GM10266 (cell line): ENCODE measurements around the gene SETBP1.

Experiments
- DNase-seq: peaks from one replicate; pipeline ENCODE4 v3.0.0; 2012; ENCODE audit errors: extremely low spot score
- CTCF ChIP-seq: IDR thresholded peaks from 2 replicates; pipeline ENCODE4 v1.5.1; 2012; ENCODE audit warnings: mild to moderate bottlenecking, low read depth; ENCODE audit not compliant: control insufficient read depth, insufficient read depth; ENCODE audit errors: missing control alignments

Gene SETBP1

GRCh38 chr18:44725300-44726058, 44.8 kb downstream of the SETBP1 start:
- DNase-seq: peak; percentile 54
- no peak for TF ChIP-seq CTCF

GRCh38 chr18:44726059-44726421, 45.4 kb downstream of the SETBP1 start:
- no peak for TF ChIP-seq CTCF
- DNase-seq: no peak

- no peak for DNase-seq
Measured at GRCh38 chr18:44727291-44727690, 46.6 kb downstream of the SETBP1 start.

GRCh38 chr18:44729631-44730101, 49.0 kb downstream of the SETBP1 start:
- DNase-seq: no peak
- TF ChIP-seq CTCF: no peak

More at GRCh38 chr18:44727291-44727690, 46.6 kb downstream of the SETBP1 start:
- no peak for TF ChIP-seq CTCF

- TF ChIP-seq CTCF: no peak
- no peak for DNase-seq
Measured at GRCh38 chr18:44730803-44731529, 50.3 kb downstream of the SETBP1 start.

- TF ChIP-seq CTCF: no peak
- peak; percentile 55 for DNase-seq
Measured at GRCh38 chr18:44731530-44732237, 51.0 kb downstream of the SETBP1 start.

- TF ChIP-seq CTCF: no peak
- no peak for DNase-seq
Measured at GRCh38 chr18:44732238-44732563, 51.5 kb downstream of the SETBP1 start.
